ENCODE data around the gene BPIFB2. TPM values are rescaled to one million over a fixed set of nuclear protein-coding genes. Genes with fewer than 3 reads are reported as not detected.

BPIFB2 gene
- total RNA-seq, 1 donor from 2014 or later, result not detected

GRCh38 chr20:32975698-32976674 lies 31.5 kb upstream of the BPIFB2 start:
- Histone ChIP-seq H3K79me2 (ENCODE audit: insufficient read depth, low read length) (no peaks in the 10 kb centered on the region), H2AFZ (ENCODE audit: low read depth, low read length) (no peak overlapping the region), H3K4me3 (ENCODE audit: insufficient read depth, low read depth, low read length) (no peak overlapping the region), H3K4me1 (ENCODE audit: insufficient read depth, low read length) (peaks cover 3% of the 10 kb centered on the region), H3K36me3 (ENCODE audit: insufficient read depth, low read length) (no peaks in the 10 kb centered on the region), H4K20me1 (ENCODE audit: insufficient read depth, low read length) (no peaks in the 10 kb centered on the region), H3K4me2 (ENCODE audit: low read length) (no peak overlapping the region), H3K27ac (ENCODE audit: low read depth, low read length) (no peak overlapping the region), H3K27me3 (ENCODE audit: insufficient read depth, low read length) (no peaks in the 10 kb centered on the region), H3K9ac (ENCODE audit: low read length) (no peak overlapping the region), H3K9me3 (ENCODE audit: insufficient read depth, low read depth, low read length) (no peaks in the 10 kb centered on the region)
- Mint-ChIP-seq H3K9me3 (ENCODE audit: unreplicated experiment) (no peaks in the 10 kb centered on the region), H3K36me3 (ENCODE audit: low read depth, unreplicated experiment) (peaks cover 3% of the 10 kb centered on the region), H3K4me1 (ENCODE audit: low read depth, unreplicated experiment) (peaks cover 1% of the 10 kb centered on the region), H3K4me3 (ENCODE audit: unreplicated experiment) (no peak overlapping the region), H3K27ac (ENCODE audit: unreplicated experiment) (no peak overlapping the region), H3K27me3 (ENCODE audit: low read depth, unreplicated experiment) (peaks cover 8% of the 10 kb centered on the region)
- TF ChIP-seq EZH2 (IDR thresholded peaks at IDR 0.05; ENCODE audit: insufficient read depth, low read length) (no peak), CTCF (IDR thresholded peaks at IDR 0.05; ENCODE audit: insufficient read depth, low read depth, low read length) (no peak)
- FAIRE-seq, result no peak
- no peak for DNase-seq (ENCODE audit: low read depth)

GRCh38 chr20:32976746-32977145 lies 30.8 kb upstream of the BPIFB2 start:
- Histone ChIP-seq H3K4me1 (ENCODE audit: insufficient read depth, low read length) (peaks cover 3% of the 10 kb centered on the region), H4K20me1 (ENCODE audit: insufficient read depth, low read length) (no peaks in the 10 kb centered on the region), H2AFZ (ENCODE audit: low read depth, low read length) (no peak overlapping the region), H3K4me3 (ENCODE audit: insufficient read depth, low read depth, low read length) (no peak overlapping the region), H3K4me2 (ENCODE audit: low read length) (no peak overlapping the region), H3K9me3 (ENCODE audit: insufficient read depth, low read depth, low read length) (no peaks in the 10 kb centered on the region), H3K36me3 (ENCODE audit: insufficient read depth, low read length) (no peaks in the 10 kb centered on the region), H3K79me2 (ENCODE audit: insufficient read depth, low read length) (no peaks in the 10 kb centered on the region), H3K27me3 (ENCODE audit: insufficient read depth, low read length) (no peaks in the 10 kb centered on the region), H3K9ac (ENCODE audit: low read length) (no peak overlapping the region), H3K27ac (ENCODE audit: low read depth, low read length) (no peak overlapping the region)
- DNase-seq (ENCODE audit: low read depth) (no peak), FAIRE-seq (no peak)
- TF ChIP-seq CTCF (IDR thresholded peaks at IDR 0.05; ENCODE audit: insufficient read depth, low read depth, low read length) (no peak), EZH2 (IDR thresholded peaks at IDR 0.05; ENCODE audit: insufficient read depth, low read length) (no peak)
- Mint-ChIP-seq H3K4me3 (ENCODE audit: unreplicated experiment) (no peak overlapping the region), H3K36me3 (ENCODE audit: low read depth, unreplicated experiment) (peaks cover 3% of the 10 kb centered on the region), H3K9me3 (ENCODE audit: unreplicated experiment) (peaks cover 2% of the 10 kb centered on the region), H3K4me1 (ENCODE audit: low read depth, unreplicated experiment) (peaks cover 1% of the 10 kb centered on the region), H3K27me3 (ENCODE audit: low read depth, unreplicated experiment) (peaks cover 8% of the 10 kb centered on the region), H3K27ac (ENCODE audit: unreplicated experiment) (no peak overlapping the region)

All from astrocyte (in vitro differentiated cells and primary cell).